GM08714 (cell line): ENCODE data around the gene TULP1.

Experiments used
- H3K4me3 ChIP-seq: fragments of 200-500 bp; sonication (Bioruptor generic); 2 replicates; pipeline ENCODE4 v1.5.1; 2014; ENCODE audit warnings: mild to moderate bottlenecking, low read length, inconsistent platforms
- ZNF274 ChIP-seq: IDR thresholded peaks from 2 replicates; pipeline ENCODE4 v1.6.1; 2012; ENCODE audit warnings: mild to moderate bottlenecking, low read depth, low read length

TULP1 gene

GRCh38 chr6:35457907-35458306, 54.8 kb downstream of the TULP1 start:
- no peak for TF ChIP-seq ZNF274
- no peak overlapping the region for H3K4me3 ChIP-seq

GRCh38 chr6:35454391-35455110, 58.1 kb downstream of the TULP1 start:
- H3K4me3 ChIP-seq, result no peak overlapping the region
- TF ChIP-seq ZNF274, result no peak

GRCh38 chr6:35453236-35453635, 59.5 kb downstream of the TULP1 start:
- no peak for TF ChIP-seq ZNF274
- peak overlapping the region; percentile 93; the same call in 1 of the 2 replicates for H3K4me3 ChIP-seq

GRCh38 chr6:35452183-35453090, 60.3 kb downstream of the TULP1 start, which contains the start of gene FANCE:
FANCE (plus strand) TSS chr6:35452338; CDS start chr6:35452546, 208 bp downstream.
- TF ChIP-seq ZNF274, result no peak
- peak within 1 kb of the TSS; percentile 93 for H3K4me3 ChIP-seq

GRCh38 chr6:35451354-35452182, 61.1 kb downstream of the TULP1 start:
- TF ChIP-seq ZNF274, result no peak
- peak overlapping the region; percentile 39; the same call in 1 of the 2 replicates for H3K4me3 ChIP-seq

- H3K4me3 ChIP-seq, result no peak overlapping the region
- TF ChIP-seq ZNF274, result no peak
Measured at GRCh38 chr6:35449287-35449881, 63.3 kb downstream of the TULP1 start.

GRCh38 chr6:35448191-35448590, 64.5 kb downstream of the TULP1 start:
- TF ChIP-seq ZNF274, result no peak

More at GRCh38 chr6:35448191-35448590, 64.5 kb downstream of the TULP1 start:
- H3K4me3 ChIP-seq, result no peak overlapping the region
